GM23338 (cell line): ENCODE measurements around the gene SFPQ.

Source experiments
- CREB1 ChIP-seq: fragments of 250-450 bp; sonication (Bioruptor Pico); IDR thresholded peaks from 2 replicates; pipeline ENCODE4 v1.5.0; 2020; ENCODE audit warnings: low read depth, mild to moderate bottlenecking, moderate library complexity
- CTCF ChIP-seq, 2 experiments: fragments of 200-600 bp in 1 of 2; sonication (generic) in 1 of 2; conservative IDR thresholded peaks; 2 replicates each; pipeline versions ENCODE4 v1.5.1 to v1.6.1; 2016 to 2017; ENCODE audit warnings: antibody characterized with exemption in 2 of 2, low read depth in 2 of 2, mild to moderate bottlenecking in 2 of 2, moderate library complexity in 1 of 2
- EZH2 ChIP-seq: fragments of 200-600 bp; sonication (generic); IDR thresholded peaks from one replicate; pipeline ENCODE4 v1.8.0; 2017; ENCODE audit warnings: antibody characterized with exemption, mild to moderate bottlenecking, low read depth; ENCODE audit not compliant: unreplicated experiment
- EZH2phosphoT487 ChIP-seq: fragments of 200-600 bp; sonication (generic); IDR thresholded peaks from one replicate; pipeline ENCODE4 v1.8.1; 2018; ENCODE audit warnings: antibody characterized with exemption; ENCODE audit not compliant: unreplicated experiment
- JUNB ChIP-seq: IDR thresholded peaks from one replicate; pipeline ENCODE4 v1.6.1; 2016; ENCODE audit warnings: antibody characterized with exemption; ENCODE audit not compliant: unreplicated experiment
- POLR2AphosphoS5 ChIP-seq: IDR thresholded peaks from 2 replicates; pipeline ENCODE4 v1.6.1; 2016; ENCODE audit warnings: antibody characterized with exemption, low read depth
- REST ChIP-seq: IDR thresholded peaks from one replicate; pipeline ENCODE4 v1.6.1; 2018; ENCODE audit warnings: antibody characterized with exemption; ENCODE audit not compliant: unreplicated experiment
- TF ChIP-seq, protein P1 (sequence below): IDR thresholded peaks from 2 replicates; pipeline ENCODE4 v1.6.1; 2016; ENCODE audit warnings: antibody characterized with exemption

- TF ChIP-seq CTCF (conservative IDR thresholded peaks at IDR 0.05; ENCODE audit: low read depth in 2 of 2) (no peak), POLR2AphosphoS5 (no peak), EZH2 (no peak), EZH2phosphoT487 (no peak), JUNB (no peak), REST (no peak), CREB1 (CRISPR knock-in tag) (no peak)
- TF ChIP-seq, protein P1, sequence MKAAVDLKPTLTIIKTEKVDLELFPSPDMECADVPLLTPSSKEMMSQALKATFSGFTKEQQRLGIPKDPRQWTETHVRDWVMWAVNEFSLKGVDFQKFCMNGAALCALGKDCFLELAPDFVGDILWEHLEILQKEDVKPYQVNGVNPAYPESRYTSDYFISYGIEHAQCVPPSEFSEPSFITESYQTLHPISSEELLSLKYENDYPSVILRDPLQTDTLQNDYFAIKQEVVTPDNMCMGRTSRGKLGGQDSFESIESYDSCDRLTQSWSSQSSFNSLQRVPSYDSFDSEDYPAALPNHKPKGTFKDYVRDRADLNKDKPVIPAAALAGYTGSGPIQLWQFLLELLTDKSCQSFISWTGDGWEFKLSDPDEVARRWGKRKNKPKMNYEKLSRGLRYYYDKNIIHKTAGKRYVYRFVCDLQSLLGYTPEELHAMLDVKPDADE: no peak
Measured at GRCh38 chr1:35203295-35203694, 10.3 kb upstream of the SFPQ start.
